ENCODE measurements around the gene TPSAB1.

DNA sequence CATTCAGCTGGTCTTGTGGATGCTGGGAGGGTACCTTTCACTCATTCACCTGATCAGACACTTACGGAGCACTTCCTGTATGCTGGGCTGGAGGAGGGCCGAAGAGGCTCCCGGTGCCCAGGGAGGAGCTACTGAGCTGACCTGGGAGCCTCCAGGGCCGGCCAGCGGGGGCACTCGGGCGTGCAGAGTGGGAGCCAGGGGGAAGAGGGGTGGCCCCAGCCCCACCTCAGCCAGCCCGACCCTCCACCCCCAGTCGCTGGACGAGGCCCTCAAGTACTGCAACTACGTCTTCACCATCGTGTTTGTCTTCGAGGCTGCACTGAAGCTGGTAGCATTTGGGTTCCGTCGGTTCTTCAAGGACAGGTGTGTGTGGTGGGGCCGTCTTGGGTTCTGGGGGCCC lies 25.8 kb upstream of the TPSAB1 start:
- TF ChIP-seq, protein P1, sequence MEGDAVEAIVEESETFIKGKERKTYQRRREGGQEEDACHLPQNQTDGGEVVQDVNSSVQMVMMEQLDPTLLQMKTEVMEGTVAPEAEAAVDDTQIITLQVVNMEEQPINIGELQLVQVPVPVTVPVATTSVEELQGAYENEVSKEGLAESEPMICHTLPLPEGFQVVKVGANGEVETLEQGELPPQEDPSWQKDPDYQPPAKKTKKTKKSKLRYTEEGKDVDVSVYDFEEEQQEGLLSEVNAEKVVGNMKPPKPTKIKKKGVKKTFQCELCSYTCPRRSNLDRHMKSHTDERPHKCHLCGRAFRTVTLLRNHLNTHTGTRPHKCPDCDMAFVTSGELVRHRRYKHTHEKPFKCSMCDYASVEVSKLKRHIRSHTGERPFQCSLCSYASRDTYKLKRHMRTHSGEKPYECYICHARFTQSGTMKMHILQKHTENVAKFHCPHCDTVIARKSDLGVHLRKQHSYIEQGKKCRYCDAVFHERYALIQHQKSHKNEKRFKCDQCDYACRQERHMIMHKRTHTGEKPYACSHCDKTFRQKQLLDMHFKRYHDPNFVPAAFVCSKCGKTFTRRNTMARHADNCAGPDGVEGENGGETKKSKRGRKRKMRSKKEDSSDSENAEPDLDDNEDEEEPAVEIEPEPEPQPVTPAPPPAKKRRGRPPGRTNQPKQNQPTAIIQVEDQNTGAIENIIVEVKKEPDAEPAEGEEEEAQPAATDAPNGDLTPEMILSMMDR (IDR thresholded peaks at IDR 0.05), result no peak
- TF ChIP-seq POLR2A (IDR thresholded peaks at IDR 0.05), result no peak

Data from ovary (tissue), 3 donors.